ENCODE data around the gene NAP1L1.

DNA sequence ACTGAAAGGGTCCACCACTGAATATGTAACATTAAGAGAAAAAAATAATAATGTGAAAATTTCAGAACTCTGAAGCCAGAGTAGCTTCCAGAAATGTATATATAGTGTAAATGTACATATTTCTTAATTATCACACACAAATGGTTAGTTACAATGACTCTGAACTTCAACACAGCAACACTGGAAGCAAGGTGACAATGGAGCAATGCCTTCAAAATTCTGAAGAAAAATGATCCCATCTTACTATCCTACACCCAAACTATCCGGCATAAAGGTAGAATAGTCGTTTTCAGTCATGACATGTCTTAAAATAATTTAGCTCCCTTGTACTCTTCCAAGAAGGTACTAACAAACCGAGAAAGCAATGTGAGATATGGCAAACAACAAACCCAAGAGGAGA lies 11.9 kb downstream of the NAP1L1 start:
- TF ChIP-seq, protein P1, sequence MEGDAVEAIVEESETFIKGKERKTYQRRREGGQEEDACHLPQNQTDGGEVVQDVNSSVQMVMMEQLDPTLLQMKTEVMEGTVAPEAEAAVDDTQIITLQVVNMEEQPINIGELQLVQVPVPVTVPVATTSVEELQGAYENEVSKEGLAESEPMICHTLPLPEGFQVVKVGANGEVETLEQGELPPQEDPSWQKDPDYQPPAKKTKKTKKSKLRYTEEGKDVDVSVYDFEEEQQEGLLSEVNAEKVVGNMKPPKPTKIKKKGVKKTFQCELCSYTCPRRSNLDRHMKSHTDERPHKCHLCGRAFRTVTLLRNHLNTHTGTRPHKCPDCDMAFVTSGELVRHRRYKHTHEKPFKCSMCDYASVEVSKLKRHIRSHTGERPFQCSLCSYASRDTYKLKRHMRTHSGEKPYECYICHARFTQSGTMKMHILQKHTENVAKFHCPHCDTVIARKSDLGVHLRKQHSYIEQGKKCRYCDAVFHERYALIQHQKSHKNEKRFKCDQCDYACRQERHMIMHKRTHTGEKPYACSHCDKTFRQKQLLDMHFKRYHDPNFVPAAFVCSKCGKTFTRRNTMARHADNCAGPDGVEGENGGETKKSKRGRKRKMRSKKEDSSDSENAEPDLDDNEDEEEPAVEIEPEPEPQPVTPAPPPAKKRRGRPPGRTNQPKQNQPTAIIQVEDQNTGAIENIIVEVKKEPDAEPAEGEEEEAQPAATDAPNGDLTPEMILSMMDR (IDR thresholded peaks at IDR 0.05; ENCODE audit: low read length) = no peak
- TF ChIP-seq EZH2phosphoT487 (IDR thresholded peaks at IDR 0.05; ENCODE audit: low read length) (no peak), EZH2 (optimal IDR thresholded peaks at IDR 0.05; ENCODE audit: low read depth, low read length) (no peak)
